ENCODE results near the gene JUNB.
"Not testable (repeated sequence)": the region's sequence is repeated elsewhere in the genome, so short reads cannot be mapped to it uniquely, and the experiment has no call there.

The JUNB gene

DNA sequence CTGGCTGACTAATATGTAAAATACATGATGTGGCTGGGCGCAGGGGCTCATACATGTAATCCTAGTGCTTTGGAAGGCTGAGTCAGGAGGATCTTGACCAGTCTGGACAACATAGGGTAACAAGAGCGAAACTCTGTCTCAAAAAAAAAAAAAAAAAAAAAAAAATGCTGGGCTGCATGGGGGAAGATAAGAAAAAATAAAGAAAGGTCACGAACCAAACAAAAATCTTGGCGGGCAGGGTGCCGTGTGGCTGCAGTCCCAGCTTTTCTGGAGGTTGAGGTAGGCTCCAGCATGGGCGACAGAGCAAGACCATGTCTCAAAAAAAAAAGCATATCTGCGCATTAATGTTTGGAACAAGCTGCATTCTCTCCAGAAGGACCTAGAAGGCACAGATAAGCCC is 23.8 kb downstream of the JUNB start:
- no peak for DNase-seq

DNA sequence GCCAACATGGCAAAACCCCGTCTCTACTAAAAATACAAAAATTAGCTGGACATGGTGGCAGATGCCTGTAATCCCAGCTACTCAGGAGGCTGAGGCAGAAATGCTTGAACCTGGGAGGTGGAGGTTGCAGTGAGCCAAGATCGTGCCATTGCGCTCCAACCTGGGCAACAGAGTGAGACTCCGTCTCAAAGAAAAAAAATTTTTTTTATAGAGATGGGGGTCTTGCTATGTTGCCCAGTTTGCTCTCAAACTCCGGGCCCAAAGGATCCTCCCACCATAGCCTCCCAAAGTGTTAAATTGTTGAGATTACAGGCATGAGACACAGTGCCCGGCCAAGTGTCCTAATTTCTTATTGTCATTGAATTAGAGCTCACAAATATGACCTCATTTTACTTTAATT is 25.9 kb downstream of the JUNB start:
- DNase-seq, result not testable (repeated sequence)

DNA sequence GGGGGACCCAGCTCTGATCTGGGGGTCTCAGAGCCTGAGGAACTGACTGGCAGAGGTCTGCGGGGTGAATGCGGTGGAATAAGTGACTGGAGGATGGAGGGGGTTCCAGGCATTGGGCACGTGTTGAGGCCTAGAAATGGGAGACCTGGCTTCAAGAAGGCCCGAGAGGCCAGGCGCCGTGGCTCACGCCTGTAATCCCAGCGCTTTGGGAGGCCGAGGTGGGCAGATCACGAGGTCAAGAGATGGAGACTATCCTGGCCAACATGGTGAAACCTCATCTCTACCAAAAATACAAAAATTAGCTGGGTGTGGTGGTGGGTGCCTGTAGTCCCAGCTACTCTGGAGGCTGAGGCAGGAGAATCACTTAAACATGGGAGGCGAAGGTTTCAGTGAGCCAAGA is 26.5 kb downstream of the JUNB start:
- DNase-seq, result not testable (repeated sequence)

DNA sequence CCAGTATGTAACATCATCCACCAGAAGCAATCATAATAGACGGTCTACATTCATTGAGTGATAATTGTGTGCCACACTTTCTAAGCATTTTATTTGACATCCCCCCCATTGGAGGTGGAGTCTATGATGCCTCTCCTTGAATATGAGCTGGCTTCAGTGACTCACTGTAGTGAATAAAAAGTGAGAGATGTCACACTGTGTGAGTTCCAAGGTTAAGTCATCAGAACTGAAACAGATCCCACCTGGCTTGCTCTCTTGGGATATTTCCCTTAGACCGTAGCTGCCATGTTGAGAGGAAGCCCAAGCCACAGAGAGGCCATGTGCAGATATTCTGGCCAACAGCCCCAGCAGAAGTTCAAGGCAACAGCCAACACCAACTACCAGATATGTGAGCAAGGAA is 30.5 kb downstream of the JUNB start:
- DNase-seq, result no peak

DNA sequence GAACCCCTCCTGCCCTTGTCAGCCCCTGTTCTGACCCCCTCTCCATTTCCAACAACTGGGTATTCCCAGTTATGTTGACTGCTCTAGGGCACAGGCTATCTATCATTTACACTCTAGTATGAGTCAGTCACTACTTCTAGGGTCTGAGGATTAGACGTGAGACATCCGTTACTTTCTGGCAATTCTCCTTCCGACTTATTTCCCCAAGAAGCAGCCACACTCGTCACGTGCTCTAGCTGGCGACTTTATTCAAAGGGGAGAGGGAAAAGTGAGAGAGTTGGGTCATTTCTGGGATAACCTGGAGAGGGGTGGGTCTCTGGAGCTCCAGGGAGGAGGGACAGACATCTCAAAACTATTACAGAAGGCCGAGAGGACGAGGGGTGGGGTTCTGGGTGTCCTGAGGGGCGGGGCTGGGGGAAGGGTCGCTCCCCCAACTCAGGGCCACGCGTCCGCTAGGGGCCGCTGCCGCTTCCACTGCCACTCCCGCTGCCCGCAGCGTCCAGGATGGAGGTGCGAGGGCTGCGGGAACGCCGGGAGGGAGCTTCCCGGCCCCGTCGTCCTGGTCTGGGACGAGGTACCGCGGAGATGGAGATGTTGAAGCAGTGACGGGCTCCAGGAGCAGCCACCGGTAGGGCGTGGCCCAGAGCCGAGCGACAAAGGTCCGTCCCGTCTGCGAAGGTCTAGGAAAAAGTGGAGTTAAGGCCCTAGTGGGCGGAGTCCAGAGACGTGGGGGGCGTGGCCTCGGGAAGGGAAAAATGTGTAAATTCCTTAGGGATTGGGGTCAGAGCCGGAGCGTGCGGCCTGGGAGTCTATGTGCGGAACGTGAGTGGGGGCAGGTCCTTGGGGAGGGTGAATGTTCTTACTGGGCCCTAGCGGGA is 34.2 kb downstream of the JUNB start:
- DNase-seq, result no peak

DNA sequence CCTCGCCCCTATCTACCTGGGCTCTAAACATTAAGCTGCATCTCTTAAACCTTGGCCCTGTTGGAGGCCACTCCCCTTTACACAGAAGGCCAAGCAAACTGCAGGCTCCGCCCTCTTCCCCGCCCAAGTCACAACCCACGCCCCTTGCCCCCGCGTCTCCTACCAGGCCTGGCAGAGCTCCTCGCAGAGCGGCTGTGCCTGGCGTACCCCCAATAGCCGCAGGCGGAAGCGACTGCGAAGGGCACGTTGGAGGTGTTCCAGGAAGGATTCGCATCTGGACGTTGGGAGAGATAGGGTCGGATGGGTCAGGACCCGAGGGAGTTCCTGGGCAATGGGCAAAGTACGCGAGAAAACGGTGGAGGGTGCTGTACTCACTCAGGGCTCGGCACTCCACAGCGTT is 37.2 kb downstream of the JUNB start:
- no peak for DNase-seq

DNA sequence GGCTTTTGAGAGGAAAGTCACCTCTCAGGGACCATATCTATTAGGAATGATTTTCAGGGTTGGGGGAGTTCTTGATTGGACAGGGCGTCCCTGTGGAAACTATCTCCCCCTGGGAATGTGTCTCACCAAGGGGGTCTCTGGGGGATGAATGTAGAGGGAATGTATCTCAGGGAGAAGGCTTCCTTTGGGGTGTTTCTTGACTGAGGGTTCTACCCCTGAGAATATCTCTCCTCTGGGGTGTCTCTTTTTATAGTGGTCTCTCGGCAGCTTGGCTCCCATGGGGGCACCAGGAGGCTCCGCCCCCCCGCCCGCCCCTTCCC is 42.1 kb downstream of the JUNB start:
- DNase-seq, result no peak

DNA sequence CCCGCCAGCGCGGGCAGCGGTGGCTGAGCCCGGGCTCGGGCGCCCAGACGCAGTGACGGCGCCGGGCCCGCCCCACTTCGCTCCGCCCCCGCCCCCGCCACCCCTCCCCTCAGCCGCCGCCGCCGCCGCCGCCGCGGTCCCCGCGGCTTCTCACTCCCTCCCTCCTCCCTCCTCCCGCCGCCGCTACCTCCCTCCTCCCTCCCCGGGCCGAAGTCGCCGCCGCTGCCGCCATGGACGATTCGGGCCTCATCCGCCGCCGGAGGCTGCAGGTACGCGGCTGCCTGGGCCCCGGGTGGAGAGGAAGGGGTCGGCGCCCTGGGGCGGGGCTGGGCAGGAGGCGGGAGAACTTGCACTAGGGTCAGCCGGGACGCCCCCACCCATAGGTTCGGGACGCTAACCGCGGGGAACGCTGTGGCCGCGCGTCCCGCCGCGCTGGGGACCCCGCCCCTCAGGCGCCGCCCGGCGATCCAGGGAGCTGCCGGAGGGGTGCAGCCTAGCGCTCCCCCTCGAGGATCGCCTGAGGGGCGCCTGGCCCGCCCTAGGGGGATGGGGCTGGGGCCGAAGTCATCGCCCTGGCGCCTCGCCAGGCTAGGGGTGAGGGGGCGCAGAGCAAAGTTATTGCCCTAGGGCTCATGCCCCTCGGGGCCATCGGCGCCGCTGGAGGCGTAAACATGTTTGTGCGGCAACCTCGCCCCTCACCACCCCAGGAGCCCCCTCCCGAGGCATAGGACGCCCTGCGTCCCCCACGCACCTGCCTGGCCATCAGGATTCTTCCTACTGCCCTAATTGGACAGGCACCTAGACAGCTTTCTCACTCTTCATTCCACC is 42.7 kb downstream of the JUNB start:
- DNase-seq, result peak in 1 of 2 experiments; percentile 39

DNA sequence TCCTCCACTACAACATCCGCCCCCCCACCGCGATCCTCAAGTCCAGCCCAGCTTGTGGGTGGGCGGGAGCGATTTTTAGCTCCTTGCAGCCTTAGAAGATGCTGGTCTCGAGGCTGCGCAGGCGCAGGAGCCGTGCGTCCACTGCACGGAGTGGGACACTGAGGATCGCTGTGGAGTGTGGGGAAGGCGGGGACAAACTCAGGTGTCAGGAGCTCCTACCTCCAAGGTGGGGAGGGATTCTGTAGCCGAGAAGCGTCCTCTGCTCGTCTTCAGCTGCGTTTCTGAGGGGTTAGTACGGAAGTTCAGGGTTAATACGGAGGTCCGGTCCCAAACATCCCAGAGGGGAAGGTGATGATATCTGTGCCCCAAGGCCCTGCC is 43.3 kb downstream of the JUNB start, which contains the start of gene RTBDN:
Gene RTBDN, minus strand, starts transcription at position 14 of the 378 bp plus-strand sequence. CDS start 4,600 bp downstream, outside the sequence.
- no peak for DNase-seq

DNA sequence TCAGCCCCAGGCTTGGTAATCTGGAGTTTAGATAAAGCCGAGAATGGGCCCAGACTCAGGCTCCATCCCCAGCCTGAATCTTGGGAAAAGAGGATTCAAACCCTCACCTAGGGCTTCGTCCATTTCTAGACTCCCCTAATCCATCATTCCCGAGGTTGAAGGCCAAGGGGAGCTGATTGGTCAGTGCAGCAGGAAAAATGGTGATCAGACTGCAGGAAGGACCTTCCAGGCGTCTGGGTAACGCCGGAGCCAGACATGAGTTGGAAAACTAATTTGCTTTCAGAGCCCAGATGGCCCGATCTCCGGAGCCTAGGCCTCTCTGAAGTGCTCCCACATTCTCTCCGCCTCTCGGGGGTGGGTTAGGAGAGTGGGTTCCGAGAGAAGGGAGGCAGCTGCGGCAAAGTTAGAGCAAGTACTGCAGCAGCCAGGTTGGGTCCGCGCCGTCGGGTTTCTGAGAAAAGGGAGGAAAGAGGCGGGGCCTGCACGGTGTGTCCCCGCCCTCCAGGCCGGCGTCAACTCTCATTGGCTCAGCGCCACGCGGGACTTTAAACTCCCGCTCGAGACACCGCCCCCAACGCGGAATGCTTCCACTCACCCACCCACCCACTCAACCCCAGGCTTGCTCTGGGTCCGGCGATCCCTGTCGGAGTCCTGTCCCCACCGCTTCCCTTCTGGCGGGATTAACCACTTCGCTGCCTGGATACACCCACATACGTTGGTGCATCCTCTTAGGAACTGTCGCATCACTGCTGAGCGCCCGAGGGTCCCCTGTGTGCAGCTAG is 43.9 kb downstream of the JUNB start:
- no peak for DNase-seq

DNA sequence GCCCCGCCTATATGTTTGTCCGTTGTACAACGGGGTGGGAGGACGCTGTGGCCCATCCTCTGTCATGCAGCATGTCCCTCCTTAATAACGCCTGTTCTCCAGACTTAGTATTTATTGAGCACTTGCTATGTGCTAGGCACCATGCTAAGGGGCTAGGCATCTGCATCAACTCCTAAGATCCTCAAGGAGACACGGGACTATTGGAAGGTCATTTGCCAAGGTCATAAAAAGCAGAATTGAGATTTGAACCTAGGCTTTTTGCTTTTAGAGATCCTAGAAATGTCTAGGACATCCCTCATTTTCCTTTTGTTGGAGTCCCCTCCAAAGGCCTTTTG is 45.2 kb downstream of the JUNB start:
- no peak for DNase-seq

DNA sequence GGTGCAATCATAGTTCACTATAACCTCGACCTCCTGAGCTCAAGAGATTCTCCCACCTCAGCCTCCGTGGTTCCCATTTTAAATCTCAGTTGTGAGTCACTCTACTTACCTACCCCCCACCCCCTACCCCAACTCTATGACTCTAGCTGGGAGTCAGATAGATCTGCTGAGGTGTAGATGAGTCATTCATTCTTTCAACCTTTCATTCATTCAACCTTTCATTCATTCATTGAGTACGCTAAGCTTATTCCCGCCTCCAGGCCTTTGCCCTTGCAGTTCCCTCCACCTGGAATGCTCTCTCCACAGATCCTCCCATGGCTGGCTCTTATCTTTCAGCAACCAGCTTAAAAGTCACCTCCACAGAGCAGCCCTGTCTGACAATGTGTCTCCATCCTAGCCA is 45.9 kb downstream of the JUNB start:
- DNase-seq, result no peak

DNA sequence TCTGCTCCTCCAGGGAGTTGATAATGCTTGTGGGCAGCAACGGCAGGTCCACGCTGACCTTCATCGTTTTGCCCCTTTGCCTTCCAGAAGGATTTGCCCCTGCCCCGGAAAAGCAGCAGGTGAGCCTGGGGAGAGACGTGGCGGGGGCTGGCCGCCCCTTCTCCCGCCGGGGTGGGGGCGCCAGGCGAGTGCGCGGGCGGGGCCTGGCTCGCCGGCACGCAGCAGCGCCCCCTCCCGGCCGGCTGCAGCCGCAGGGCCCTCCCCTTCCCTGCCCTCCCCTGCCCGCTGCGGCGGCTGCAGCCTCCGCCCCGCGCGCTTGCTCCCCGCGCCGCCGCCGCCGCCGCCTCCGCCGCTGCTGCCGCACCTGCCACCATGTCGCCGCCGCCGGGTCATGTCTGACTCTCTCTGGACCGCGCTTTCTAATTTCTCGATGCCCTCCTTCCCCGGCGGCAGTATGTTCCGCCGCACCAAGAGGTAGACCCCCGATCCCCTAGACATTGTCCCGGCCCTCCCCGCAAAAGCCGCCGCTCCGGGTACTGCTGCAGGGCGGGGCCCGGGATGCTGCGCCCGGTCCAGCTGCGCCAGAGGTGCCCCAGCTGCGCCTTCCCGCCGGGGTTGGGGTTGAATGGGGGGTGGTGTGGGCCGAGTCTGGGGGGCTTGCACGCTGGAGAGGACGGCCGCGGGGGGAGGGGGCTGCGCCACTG is 47.0 kb downstream of the JUNB start, which contains the start of gene MAST1:
Gene MAST1, plus strand, starts transcription at position 334 of the 704 bp plus-strand sequence. Its CDS starts 58 bp downstream, at position 392.
- DNase-seq, result peak in 1 of 2 experiments; percentile 16

DNA sequence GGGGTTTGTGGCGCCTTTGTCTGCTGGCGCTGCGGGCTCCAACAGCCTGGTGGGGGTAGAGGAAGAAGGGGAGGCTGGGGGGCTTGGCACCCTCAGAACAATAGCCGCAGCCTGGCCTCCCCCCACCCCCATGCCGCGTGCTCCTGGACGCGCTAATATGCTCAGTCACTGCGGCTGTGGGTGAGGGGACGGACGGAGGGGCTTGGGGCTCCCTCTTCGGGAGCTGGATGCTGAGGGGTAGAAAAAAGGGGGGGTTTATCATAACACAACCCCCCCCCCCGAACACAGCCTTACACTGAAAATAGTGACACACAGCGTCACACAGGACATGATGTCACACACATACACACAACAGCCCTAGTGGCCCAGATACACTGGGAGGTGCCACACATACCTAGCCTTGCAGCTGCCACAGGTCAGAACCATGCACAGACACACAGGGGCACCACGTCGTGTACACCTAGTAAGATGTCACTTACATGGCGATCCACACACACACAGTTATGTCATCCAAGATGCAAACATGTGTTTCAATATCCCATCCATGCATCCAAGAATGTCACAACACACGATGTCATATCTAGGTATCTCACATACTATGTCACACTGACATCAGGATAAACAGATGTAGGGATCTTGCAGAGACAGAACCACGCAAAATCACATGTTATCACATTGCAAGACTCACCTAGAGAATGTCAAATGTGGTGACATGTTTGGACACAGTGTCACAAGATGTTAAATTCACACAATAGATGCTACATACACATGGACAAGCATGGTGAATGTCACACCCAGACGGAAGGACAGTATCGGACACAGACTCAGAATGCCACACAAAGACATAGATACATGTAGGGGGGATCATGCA is 47.8 kb downstream of the JUNB start:
- no peak for DNase-seq

DNA sequence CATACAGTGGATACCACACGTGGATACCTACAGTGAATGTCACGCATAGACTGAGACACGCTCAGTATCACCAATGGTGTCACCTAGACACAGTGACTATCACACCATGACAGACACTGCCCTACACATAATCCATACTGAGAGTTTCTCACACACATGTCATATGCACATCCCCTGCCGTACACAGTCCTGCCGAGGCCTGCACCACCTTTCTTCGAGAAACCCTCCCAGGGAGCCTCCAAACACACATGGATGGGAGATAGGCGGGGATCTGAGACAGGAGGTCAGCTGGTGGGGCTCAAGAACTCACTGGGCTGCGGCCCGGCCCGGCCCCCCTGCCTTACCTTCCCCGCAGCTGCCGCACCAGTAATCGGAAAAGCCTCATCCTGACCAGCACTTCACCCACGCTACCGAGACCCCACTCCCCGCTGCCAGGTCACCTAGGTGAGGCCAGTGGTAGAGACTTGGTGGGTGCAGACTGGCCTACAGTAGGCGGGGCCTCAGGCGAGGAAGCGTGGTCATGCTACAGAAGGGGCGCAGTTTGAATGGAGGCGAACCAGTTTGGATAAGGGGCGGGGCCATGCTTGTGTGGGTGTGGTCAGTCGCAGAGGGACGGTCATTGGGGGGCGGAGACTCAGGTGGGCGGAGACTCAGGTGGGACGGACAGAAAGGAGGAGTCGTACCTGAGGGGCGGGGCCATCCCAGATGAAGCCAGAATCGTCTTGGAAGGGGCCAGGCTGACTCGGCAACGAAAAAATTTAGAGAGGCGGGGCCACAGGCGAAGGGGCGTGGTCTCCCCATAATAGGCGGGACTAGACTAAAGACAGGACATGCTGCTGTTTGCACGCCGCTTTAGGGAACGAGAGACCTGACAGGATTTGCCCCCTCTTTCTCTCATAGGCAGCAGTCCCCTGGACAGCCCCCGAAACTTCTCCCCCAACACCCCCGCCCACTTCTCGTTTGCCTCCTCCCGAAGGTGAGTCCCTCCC is 49.1 kb downstream of the JUNB start:
- DNase-seq, result no peak

DNA sequence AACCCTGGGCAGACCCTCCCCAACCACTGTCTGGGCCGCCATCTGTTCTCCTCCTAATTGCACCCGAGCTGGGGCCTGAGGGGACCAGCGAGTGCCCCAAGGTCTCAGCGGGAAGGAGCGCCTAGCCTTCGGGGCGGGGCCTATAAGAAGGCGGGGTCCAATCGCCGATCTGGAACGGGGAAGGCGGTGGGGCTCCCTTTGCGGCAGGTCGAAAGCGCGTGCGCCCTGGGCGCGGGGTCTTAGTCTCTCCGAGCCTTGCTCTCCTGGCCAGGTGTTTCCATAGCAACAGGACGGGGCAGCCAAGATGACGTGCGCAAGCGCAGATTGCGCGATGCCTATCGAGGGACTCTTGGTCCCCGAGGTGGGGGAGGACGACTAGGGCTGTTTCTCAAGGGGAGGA is 49.8 kb downstream of the JUNB start:
- no peak for DNase-seq

DNA sequence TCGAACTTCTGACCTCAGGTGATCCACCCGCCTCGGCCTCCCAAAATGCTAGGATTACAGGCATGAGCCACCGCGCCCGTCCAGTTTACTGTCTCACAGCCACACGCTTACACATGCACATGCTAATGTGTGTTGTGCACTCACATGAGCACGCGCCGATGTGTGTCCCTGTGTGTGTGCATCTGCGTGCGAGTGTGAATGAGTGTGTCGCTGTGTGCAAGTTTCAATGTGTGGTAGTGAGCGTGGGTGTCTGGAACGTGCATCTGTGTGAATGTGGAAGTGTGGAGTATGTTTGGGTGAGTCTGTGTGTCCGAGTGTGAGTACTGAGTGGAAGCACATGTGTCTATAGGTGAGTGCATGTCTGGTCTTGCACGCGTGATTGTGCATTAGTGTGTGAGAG is 51.2 kb downstream of the JUNB start:
- no peak for DNase-seq

All from SW 1271 (cell line).